Measurements from ENCODE around the gene MAP4K3. TPM values are rescaled to one million over a fixed set of nuclear protein-coding genes. Genes with fewer than 3 reads are reported as not detected.

MAP4K3 gene
- total and polyA plus RNA-seq, 3 donors from 2014 or later = 37.6 to 59.6 (median 58.8) TPM

DNA sequence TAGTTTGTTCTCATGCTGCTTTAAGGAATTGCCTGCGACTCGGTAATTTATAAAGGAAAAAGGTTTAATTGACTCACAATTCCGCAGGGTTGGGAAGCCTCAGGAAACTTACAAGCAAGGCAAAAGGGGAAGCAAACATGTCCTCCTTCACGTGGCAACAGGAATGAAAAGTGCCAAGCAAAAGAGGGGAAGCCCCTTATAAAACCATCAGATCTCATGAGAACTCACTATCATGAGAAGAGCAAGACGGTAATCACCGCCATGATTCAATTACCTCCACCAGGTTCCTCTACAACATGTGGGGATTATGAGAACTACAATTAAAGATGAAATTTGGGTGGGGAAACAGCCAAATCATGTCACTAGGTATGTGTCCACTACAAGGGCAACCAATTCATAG is 53.9 kb downstream of the MAP4K3 start:
- TF ChIP-seq, protein P1, sequence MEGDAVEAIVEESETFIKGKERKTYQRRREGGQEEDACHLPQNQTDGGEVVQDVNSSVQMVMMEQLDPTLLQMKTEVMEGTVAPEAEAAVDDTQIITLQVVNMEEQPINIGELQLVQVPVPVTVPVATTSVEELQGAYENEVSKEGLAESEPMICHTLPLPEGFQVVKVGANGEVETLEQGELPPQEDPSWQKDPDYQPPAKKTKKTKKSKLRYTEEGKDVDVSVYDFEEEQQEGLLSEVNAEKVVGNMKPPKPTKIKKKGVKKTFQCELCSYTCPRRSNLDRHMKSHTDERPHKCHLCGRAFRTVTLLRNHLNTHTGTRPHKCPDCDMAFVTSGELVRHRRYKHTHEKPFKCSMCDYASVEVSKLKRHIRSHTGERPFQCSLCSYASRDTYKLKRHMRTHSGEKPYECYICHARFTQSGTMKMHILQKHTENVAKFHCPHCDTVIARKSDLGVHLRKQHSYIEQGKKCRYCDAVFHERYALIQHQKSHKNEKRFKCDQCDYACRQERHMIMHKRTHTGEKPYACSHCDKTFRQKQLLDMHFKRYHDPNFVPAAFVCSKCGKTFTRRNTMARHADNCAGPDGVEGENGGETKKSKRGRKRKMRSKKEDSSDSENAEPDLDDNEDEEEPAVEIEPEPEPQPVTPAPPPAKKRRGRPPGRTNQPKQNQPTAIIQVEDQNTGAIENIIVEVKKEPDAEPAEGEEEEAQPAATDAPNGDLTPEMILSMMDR (IDR thresholded peaks at IDR 0.05) = no peak
- TF ChIP-seq POLR2A (IDR thresholded peaks at IDR 0.05) = no peak
- 86 to 94% methylated on average over 6 of the region's 6 CpGs for WGBS, 2 donors
- peaks cover 34% of the 10 kb centered on the region for H3K4me1 ChIP-seq
- H3K36me3 ChIP-seq (ENCODE audit: low read depth, missing control alignments) = no peaks in the 10 kb centered on the region
- no peak for DNase-seq
- H3K4me3 ChIP-seq = no peak overlapping the region
- H3K27me3 ChIP-seq = no peaks in the 10 kb centered on the region
- H3K27ac ChIP-seq = no peak overlapping the region
- no peaks in the 10 kb centered on the region for H3K9me3 ChIP-seq
- intact Hi-C loops (cut with DNase I; ENCODE audit: low total_unique reads) = no loop called here

DNA sequence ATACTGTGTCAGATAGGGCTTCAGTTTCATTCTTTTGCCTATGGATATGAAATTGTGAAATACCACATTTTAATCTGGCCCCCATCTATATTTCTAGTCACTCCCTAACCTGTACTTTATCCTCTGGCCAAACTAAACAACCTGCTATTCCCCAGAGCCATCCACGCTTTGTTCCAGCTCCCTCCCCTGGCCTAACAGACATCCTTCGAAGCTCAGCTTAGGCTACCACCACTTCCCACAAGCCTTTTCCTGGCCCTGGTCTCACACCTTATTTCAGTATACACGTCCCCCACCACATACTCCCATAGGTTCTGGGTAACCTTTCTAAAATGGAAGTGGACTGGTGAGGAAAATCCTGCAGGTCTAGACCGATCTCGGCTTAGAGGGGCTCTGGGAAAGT is 55.4 kb downstream of the MAP4K3 start:
- WGBS, 2 donors = 68 to 69% methylated on average over 5 of the region's 5 CpGs
- no peak for DNase-seq
- TF ChIP-seq, protein P1 (IDR thresholded peaks at IDR 0.05) = no peak
- TF ChIP-seq POLR2A (IDR thresholded peaks at IDR 0.05) = no peak
- intact Hi-C loops (cut with DNase I; ENCODE audit: low total_unique reads) = no loop called here
- H3K4me1 ChIP-seq = peaks cover 21% of the 10 kb centered on the region
- H3K27ac ChIP-seq = no peak overlapping the region
- H3K4me3 ChIP-seq = no peak overlapping the region
- no peaks in the 10 kb centered on the region for H3K9me3 ChIP-seq
- no peaks in the 10 kb centered on the region for H3K27me3 ChIP-seq
- H3K36me3 ChIP-seq (ENCODE audit: low read depth, missing control alignments) = no peaks in the 10 kb centered on the region

DNA sequence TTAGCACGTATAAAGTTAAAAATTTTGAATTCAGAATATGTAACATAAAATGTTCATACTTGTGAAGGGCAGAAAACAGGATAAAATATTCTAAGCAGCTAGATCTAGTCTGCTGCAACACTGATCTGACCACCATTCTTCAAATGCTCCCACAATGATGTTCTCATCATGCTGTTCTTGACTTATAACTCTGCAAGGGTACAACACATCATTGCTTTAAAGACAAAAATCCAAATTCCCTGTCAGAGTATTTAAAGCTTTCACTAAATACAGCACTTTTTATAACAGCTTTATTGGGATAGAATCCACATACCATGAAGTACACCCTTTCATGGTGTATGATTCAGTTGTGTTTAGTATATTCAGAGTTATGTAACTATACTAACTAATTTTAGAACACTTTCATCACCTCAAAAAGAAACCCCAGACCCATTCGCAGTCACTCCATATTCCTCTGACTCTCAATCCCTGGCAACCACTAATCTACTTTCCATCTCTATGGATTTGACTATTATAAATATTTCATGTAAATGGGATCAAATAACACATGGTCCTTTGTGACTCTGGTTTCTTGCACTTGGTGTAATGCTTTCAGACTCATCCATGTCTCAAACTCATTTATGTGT is 56.4 kb downstream of the MAP4K3 start:
- 29 to 65% methylated on average over 2 of the region's 2 CpGs for WGBS, 2 donors
- Histone ChIP-seq H3K4me1 (peaks cover 21% of the 10 kb centered on the region), H3K27me3 (no peaks in the 10 kb centered on the region), H3K9me3 (no peaks in the 10 kb centered on the region), H3K4me3 (no peak overlapping the region), H3K27ac (peak overlapping the region; percentile 17 to 57), H3K36me3 (ENCODE audit: low read depth, missing control alignments) (no peaks in the 10 kb centered on the region)
- TF ChIP-seq, protein P1 (IDR thresholded peaks at IDR 0.05) = no peak
- no peak for TF ChIP-seq POLR2A (IDR thresholded peaks at IDR 0.05)
- DNase-seq = no peak
- intact Hi-C loops (cut with DNase I; ENCODE audit: low total_unique reads) = no loop called here

DNA sequence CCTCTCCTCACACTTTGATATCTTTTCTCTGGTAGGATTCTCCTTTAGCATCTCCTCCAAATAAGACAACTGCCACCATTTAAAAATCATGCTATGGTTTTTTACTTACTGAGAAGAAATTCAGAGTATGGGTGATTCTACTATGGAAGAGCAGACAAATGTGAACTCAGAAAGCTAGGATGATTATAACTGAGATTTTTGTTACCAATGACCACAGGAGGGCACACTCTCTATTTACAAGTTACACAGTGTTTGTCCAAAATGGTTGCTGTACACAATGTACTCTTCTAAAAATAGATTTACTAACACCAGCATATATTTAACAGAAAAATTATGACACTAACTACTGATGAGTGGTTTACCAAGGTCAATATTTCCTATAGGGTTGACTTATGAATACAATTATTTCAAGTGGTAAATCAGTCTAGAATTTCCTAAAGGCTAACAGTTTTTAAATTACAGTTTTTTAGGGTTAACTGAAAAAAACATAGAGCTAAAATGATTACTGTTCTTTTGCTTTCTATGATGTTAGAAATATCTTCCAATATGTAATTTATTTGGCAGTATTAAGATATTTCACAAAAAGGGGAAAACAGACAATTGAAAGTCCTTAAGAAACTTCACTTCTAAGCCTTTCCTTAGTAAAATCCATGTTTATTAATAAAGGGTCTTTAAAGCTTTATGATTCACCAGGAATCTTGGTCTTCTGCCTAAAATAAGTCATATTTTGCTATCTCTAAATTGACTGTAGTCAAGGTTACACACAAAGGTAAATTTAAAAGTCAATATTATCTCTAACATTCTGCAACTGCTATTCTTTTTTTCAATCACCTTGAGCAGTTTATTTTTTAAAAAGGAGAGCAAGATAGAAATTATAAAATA is 57.2 kb downstream of the MAP4K3 start:
- TF ChIP-seq POLR2A (IDR thresholded peaks at IDR 0.05) = no peak
- TF ChIP-seq, protein P1 (IDR thresholded peaks at IDR 0.05) = peak; percentile 57 to 64 (median 58)
- Histone ChIP-seq H3K4me3 (no peak overlapping the region), H3K9me3 (no peaks in the 10 kb centered on the region), H3K4me1 (peaks cover 21% of the 10 kb centered on the region), H3K27me3 (no peaks in the 10 kb centered on the region), H3K27ac (peak overlapping the region; percentile 17 to 57), H3K36me3 (ENCODE audit: low read depth, missing control alignments) (no peaks in the 10 kb centered on the region)
- intact Hi-C loops (cut with DNase I; ENCODE audit: low total_unique reads) = no loop called here
- DNase-seq = no peak
